NCI-H524 (cell line): Measurements from ENCODE around the gene ZGPAT.

Source experiments
- DNase-seq, 2 experiments: peaks; one replicate each; lab custom pipeline; 2025; lab: John Stamatoyannopoulos, UW

Gene ZGPAT

GRCh38 chr20:63692436-63693082 lies 15.3 kb upstream of the ZGPAT start:
- no peak for DNase-seq

- no peak for DNase-seq
These were observed 14.6 kb upstream of the ZGPAT start for GRCh38 chr20:63693083-63693732.

- DNase-seq = no peak
These were observed 13.9 kb upstream of the ZGPAT start for GRCh38 chr20:63693733-63694583.

GRCh38 chr20:63694584-63695423 lies 13.0 kb upstream of the ZGPAT start:
- no peak for DNase-seq

- DNase-seq = no peak
These were observed 12.2 kb upstream of the ZGPAT start for GRCh38 chr20:63695424-63696305.

- DNase-seq = no peak
These were observed 11.6 kb upstream of the ZGPAT start for GRCh38 chr20:63696306-63696627.

GRCh38 chr20:63696628-63697356 lies 11.0 kb upstream of the ZGPAT start, which contains the start of gene TNFRSF6B:
Gene TNFRSF6B (plus strand): TSS chr20:63696652. CDS start chr20:63696768, 116 bp downstream.
- no peak for DNase-seq

- DNase-seq = no peak
These were observed 10.4 kb upstream of the ZGPAT start for GRCh38 chr20:63697357-63697867.

- no peak for DNase-seq
These were observed 9.8 kb upstream of the ZGPAT start for GRCh38 chr20:63697868-63698545.

GRCh38 chr20:63698739-63699465 lies 8.9 kb upstream of the ZGPAT start:
- no peak for DNase-seq

GRCh38 chr20:63699466-63700198 lies 8.2 kb upstream of the ZGPAT start:
- DNase-seq = no peak

- no peak for DNase-seq
These were observed 7.4 kb upstream of the ZGPAT start for GRCh38 chr20:63700199-63701050.

- DNase-seq = no peak
These were observed 6.8 kb upstream of the ZGPAT start for GRCh38 chr20:63701051-63701328.

- no peak for DNase-seq
These were observed 6.4 kb upstream of the ZGPAT start for GRCh38 chr20:63701329-63702035.

- no peak for DNase-seq
These were observed 5.7 kb upstream of the ZGPAT start for GRCh38 chr20:63702036-63702665.

- no peak for DNase-seq
These were observed 4.9 kb upstream of the ZGPAT start for GRCh38 chr20:63702751-63703470.
